Stimulated activated naive CD4-positive, alpha-beta T cell (primary cell): ENCODE measurements around the gene QRFP.

Source experiments
- DNase-seq, 6 experiments: peaks; one replicate each; lab custom pipeline; 2025; lab: John Stamatoyannopoulos, UW

The QRFP gene

DNA sequence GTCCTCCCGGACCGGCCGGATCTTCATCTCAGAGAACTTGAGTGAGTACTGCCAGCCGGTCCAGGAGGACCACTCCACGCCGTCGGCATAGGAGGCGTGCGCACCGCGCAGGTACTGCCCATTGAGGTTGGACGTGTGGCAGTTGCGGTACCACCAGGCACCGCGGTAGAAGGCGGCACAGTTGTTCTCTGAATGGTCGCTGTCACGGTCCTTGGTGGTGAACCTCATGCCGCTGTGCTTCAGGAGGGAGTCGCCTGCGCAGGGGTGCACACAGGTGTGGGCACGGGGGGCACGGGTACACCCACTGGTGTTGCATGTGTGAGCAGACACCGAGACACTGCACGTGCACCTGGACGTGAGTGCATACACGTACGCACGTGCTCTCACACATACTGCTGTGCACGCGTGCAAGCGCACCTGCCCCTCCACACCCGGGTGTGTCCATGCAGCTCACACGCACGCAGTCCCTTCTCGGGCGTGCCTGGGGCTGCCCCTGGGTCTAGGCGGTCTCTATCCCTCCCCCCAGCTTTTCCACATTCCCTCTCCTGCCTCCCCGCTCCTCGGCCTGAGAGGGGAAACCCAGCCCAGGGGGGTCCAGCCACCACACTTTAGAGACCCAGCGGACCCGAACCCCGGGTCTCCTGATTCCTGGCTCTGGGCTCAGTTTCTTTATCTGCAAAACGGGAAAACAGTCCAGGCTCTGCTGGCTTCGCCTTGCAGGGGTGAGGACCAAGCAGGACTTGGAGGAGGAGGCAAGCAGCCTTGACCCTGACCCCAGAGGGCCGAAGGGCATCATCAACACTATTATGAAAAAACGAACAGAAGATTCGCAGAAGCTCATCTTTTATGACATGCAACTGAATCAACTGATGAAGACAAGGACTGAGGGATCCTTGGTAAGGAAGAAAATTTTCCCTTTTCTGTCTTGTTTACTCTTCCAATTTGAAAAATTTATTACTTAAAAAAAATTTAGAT, 7.7 kb upstream of the QRFP start:
- no peak for DNase-seq

DNA sequence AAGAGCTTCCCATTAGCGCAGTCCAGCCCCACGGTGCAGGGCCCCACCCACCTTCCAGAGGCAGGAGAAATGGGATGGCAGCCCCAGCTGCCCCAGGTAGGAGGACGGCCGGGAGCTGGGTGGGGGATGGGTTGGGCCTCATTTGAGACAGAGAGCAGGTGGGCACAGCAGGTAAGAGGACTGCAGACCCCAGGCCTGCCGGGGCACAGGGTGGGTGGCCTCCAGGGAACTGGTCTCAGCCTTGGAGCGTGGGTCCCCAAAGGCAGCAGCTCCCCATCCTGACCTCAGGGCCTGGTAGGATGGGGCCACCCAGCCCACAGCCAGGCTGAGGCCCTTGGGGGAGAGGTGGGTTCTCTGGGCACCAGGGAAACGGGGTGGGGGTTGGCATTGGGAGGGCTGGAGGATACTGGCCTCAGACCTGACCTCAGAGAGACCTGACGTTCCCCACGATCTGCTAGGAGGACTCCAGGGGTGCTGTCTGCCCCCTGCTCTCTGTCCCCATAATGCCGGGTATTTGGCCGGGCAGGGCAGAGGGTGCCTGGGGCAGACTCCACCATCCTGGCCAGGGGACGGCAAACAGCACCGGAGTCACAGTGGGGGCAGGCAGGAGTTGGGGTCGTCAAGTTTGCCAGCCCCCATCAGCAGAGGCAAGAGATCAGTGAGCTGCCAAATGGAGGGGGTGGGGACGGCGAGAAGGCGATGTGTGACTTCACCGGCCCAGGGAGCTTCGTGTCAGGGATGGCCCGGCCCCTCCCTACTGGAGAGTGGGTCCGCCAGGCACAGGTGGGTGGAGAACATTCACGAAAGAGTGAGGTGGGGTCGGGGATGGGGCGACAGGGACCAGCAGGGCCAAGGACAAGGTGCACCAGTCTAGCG, 6.8 kb upstream of the QRFP start:
- no peak for DNase-seq

DNA sequence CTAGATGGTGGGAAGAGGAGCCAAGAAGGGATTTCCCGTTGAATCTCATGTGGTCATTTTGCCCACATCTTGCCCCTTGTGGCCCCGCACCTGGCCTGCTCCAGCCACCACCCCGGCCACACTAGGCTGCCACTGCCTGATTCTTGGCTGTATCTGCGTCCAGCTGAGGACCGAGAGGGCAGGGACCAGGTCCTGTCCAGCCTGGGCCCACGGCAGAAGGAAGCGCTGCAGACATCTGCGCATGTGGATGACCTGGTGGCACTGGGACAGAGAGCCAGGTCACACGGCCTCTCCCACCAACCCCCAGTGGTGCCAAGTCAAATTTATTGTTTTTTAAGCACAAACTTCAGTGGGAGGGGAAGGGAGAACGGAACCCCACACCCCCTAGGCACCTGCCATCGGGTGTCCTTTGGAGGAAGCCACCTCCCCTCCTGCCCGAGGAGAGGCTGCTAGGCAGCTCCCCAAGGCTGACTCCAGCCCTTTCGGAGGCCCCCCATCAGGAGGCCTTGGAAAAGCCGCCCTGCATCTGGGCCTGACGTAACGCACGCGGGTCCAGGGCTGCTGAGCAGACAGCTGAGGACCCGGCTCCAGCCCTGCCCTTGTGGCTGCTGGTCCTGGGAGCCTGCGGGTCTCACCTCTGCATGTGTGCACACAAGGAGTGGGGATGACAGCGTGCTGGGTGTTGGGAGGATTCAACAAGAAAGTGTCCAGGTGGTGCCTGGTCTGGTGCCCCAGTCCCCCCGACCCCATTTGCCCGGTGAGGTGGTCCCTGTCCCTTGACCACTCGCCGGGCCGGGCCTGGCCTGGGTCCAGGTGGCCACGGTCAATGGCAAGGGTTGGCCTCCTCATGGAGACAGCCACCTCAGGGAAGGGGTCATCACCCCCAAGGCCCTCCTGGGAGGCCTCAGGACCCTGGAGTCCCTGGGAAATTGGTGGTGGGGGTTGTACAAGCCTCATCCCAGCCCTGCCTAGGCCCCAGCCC, 5.9 kb upstream of the QRFP start:
- DNase-seq: no peak

DNA sequence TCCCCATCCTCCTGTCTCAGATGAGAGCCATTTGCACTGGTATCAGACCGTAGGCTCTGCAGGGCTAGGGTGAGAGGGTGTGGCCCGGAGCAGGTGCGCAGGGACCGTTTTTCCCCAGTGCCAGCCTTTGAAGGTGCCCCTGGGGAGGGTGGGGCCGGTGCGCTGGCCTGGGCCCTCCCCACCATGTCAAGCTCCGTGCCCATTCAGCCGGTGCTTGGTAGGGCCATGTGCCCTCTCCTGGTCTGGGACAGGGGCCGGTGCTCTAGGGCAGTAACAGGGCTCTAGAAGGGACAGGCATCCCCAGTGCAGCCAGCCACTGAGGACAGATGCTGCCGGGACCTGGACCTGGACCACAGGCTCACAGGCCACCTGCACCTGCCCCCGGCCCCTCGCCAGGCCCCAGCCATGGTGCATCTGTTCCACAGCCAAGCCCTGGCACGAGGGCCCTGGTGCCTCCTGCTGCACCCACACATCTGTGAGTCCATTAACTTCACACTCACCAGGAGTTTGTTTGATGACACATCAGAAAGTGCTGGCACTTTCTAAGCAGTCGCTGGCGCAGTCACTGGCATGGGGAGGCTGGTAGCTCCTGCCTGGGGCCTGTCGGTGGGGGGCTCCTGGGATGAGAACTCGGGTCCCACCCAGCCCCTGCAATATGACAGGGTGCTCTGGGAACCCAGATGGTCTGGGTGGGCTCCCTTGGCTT, 5.0 kb upstream of the QRFP start:
- DNase-seq: no peak

DNA sequence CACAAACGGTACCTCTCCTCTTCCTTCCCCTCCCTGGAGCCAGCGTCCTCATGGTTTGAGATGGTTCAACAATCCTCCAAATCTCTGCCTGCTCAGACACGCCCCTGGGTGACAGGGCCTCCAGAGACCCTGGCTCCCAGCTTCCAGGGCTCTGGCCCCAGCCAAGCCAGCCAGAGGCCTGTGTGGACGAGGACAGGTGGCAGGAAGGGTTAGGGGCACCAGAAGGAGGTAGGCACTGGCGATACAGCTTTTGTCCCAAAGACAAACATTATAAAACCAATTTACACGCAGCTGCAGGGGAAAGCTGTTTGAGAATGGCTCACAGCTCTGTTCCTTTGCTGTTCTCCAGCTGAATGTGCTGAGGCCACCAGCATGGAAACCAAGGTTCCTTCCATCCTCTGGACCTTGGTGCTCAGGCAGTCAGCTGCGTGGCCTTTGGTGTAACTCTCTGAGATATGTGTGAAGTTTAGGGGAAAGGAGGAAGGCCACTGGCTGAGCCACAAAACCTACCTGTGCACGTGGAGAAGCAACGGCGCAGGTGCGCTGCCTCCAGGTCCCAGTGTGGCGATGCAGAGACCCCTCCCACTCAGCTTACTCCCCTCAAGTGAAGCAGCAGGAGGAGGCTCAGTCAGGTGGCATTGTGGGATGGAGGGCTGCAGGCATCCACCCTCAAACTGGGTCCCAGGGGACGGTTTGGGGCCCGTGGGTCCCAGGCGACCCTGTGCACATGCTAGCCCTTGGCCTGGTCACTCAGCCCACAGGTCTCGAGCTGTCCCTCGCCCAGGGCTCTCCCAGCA, 4.3 kb upstream of the QRFP start:
- DNase-seq: no peak

DNA sequence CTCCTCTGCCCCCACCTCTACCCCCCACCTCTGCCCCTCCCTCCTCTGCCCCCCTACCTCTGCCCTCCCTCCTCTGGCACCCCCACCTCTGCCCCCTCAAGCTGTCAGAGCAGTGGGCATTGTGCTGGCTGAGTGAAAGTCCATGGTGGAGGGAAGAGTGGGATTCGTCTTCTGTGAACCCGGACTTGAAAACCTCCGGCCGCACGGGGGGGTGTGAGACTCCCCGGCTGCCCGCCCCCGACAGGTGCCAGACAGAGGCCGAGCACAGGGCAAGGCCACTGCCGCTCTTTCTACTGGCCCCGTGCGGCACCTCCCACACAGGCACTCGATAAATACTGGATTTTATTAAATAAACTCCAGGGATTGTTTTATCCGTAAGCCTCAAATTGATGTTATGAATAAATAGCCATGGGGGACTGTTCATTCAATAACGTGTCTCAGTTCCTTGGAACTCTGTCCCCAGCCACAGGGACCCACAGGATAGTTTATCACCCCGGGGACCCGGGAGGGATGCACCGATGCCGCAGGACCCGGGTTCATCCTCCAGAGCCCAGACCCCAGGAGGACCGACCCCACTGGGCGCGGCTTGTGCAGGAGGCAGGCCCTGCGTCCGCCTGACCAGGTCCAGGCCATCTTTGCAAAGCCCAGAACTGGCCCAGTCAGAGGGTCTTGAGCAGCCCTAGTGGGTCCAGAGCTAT, 2.6 kb upstream of the QRFP start:
- no peak for DNase-seq

DNA sequence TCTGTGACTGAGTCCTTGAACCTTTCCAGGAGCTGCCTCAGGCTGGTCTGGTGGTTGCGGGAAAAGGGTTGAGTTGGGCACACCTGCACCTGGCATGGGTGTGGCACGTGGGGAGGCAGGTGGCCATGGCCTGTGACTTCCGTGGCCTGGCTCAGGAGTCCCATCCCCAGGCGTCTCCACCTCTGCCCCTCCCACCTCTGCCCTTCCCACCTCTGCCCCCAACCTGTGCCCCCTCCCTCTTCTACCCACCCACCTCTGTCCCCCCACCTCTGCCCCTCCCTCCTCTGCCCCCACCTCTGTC, 1.9 kb upstream of the QRFP start:
- no peak for DNase-seq

DNA sequence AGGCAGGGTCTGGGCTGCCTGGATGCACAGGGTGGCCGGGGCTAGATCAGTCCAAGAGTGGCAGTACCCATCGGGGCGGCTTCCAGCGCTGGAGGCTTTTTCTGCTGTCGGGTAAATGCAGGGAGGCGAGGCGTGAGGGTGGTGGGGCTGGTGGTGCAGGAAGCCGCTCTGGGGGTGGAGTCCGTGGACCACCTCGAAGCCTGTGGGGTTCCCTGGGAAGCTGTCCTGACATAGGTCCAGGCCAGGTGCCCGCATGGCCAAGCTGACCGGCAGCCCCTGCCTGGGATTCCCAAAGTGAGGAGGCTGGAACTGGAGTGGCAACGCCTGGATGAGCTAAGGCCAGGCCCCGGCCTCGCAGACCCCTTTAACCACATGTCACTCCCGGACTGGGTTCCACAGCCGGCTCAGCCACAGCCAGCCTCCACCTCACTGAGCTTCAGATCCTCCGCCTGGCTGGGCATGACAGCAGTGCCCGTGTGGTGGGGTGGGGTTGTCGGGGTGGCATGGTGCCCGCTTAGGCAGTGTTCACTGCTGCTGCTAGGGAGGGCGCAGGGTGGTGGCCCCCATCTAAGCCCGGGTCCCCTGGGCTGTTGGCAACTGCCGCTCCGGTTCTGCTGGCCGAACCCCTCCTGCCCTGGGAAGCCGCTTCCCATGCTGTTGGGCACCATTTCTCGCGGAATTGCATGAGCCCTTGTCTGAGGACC, 1.4 kb upstream of the QRFP start:
- DNase-seq: no peak

DNA sequence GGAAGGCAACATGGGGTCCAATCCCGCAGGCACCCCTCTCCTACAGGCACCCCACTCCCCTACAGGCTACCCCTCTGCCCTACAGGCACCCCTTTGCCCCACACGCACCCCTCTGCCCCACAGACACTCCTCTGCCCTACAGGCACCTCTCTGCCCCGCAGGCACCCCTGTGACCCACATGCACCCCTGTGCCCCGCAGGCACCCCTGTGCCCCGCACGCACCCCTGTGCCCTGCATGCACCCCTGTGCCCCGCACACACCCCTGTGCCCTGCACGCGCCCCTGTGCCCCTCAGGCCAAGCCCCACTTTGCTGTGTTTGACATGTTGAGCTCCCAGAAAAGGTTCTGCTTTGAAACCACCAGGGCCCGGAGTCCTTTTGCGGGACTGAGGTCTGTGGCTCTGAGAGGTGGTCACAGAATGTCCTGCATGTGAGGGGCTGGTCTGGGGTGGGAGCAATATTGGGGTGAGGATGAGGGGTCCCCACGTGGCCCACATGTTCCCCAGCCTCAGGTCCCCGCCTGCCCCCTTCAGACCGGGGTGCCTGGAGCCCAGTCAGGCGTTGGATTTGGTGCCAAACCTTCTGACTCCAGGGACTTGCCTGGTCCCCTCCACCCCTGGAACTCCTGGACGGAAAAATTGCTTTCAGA, 616 bp upstream of the QRFP start:
- DNase-seq: no peak

DNA sequence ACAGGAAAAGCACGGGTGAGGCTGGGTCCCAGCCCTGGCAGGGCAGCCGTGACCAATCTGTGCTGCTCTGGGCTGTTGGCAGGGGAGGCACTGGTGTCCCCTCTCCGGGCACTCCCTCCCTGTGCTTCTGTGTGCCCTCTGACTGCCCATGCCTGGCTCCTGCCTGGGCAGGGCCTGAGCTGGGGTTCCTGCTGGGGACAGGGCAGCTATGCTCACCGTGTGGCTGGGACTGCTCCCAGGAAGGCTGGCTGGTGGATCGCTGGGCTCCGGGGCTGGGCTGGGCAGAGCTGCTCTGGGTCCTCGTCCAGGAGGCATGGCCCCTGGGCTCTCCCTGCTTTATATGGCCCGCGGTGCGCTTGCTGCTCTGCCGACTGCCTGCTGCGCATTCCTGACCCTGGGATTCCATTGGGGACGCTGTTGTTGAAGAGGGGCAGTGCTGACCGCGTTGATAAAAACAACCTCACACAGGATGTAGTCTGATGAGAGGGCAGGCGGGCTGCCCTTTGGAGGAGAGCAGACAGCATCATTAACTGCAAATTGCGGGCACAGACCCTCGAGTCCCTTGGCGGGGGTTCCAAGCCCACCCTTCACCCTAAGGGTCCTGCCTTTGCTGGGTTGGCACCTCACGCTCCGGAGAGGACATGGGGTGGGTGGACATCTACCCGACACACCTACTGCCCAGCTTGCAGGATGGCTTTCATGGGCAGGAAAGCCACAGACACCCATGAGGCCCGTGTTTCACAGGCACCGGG, 955 bp downstream of the QRFP start:
- DNase-seq: no peak

DNA sequence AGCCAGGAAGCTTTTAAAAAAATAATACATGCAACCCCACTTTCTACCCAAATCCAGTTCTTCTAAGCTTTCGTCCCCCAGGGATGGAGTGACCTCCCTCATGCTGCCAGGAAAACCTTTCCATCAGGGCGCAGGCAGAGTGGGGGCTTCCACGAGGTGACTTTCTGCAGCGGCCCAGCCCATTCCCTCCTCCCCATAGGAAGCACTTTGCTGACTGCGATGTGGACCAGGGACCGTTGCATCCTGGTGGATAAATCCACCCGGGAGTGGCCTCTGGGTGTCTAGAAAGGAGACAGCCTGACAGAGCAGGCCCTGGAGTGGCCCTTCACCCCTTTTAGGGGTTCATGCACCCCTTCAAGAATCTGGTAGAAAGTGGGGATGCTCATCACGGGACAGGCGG, 1.6 kb downstream of the QRFP start:
- no peak for DNase-seq

DNA sequence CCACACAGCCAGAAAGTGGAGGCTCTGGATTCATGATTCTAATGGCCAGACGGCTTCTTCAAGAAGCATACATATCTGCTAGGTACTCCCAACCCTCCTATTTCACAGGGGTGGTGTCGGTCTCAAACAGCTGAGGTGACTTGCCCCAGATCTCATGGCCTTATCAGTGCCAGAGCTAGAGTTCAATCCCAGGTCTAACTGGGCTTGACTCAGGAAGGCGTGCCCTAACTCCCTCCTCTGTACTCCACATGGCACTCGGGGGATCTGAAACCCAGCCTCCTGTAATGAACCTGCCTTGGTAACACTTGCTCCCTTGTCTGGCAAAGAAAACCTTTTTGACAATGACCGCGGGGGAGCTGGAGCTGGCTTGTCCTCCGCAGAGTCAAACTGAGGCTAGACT, 2.1 kb downstream of the QRFP start:
- DNase-seq: no peak

DNA sequence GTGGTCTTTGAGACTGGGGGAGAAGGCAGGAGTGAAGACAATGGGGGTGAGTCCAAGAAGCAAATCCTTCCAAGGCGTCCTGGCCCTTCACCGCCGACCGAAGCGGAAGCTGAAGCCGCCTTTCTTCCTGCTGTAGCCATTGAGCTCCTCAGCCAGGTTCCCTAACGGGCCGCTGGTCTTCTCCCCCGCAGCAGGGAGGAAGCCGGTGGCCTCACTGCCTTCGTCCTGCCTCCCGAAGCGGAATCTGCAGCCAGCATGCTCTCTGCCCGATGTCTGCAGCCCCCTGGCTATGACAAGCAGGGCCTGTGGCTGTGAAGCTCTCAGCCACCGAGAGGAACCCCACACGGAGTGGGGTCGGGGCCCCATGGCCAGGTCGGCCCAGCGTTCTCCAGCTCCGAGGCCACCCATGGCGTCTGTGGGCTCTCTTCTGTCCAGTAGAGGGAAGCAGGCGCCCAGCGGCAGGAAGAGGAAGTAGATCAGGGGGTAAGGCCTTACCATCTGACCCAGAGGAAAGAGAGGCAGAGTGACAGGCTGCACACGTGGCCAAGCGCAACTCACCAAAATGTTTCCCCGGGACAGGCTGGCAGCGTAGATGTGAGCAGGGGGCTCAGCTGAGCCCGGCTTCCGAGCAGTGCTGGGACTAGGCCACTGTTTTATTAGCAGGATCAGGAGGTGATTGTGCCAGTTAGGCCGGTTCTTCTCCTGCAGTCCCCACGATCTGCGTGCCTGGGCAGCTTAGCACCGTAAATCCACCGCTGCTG, 3.1 kb downstream of the QRFP start:
- DNase-seq: no peak

DNA sequence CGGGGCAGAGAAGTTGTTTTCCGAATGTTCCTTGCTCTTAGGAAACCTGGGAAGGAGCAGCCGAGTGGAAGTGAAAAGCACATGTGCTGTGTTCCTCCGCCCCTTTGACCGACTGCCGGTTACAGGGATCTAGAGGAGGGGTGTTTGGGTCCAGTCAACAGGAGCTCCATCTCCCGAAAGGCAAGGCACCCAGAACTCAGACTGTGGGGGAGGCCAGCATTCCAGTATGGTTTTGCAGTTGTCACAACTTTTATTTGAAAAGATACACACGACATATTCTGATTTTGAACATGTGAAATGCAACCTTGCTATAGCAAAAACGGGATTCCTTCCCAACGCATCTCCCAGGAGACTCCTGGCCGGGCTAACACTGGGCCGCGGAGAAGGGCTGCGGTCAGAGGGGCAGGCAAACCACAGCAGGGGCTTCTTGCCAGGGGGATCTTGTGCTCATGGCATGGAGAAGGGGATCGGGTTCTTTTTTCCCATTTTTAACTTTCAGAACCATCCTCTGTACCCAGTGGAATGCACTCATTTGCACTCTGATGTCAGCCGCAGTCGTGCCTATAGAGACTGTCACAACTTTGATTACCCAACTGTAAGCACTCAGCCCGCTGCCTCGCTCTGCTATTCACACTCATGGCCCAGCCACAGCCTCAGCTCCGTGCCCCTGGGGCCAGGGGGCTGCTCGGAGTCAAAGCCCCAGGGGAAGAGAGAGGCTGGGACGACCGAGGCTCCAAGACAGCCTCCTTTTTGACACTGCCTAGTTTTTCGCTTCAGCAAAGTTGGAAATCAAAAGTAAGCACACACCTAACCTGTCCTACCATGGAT, 3.9 kb downstream of the QRFP start:
- DNase-seq: no peak

DNA sequence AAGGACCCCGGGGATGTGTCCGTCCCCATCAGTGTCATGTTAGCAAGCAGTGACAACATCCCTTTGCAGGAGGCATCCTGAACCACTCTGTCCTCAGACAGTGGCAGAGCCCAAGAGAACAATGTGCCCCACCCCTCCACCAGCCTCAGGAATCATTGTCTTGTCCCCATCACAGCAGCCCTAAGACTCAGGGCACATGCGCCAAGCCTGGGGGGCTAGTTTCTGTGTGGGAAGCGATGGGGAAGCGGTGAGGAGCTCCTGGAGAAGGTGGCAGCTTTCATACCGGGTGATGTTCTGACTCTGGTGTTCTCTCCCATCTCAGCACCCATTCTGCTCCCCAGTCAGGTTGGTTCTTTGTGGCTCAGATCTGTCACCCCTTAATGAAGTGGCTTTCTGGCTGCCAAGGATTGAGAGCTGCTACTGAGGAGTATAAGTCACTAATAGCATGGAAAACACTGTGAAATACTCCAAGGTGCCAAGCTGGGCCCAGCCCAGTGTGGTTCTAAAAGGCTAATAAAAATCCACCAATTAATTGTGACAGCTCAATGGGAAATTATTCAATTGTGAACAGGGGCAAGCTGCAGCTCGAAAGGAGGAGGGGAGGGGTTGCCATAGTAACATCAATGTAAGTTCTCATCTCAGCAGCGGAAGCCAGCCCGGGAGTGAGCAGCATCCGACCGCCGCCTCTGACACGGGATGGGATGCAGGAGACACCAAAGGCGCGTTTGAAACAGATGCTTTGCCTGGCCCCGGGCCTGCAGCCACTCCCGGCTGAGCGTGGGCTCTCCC, 4.7 kb downstream of the QRFP start:
- DNase-seq: no peak
